H9 (cell line): ENCODE measurements around the gene TECTB. TPM values are rescaled to one million over a fixed set of nuclear protein-coding genes. Genes with fewer than 3 reads are reported as not detected.

Experiments
- DNase-seq: peaks from one replicate; pipeline ENCODE4 v3.0.0-alpha.2; 2017
- H2AFZ ChIP-seq: one replicate; pipeline ENCODE4 v1.6.1; 2013; ENCODE audit warnings: mild to moderate bottlenecking, low read length, control low read depth, moderate library complexity
- H2AK5ac ChIP-seq: 2 replicates; pipeline ENCODE4 v1.6.1; 2013; ENCODE audit warnings: low read length, control low read depth, mixed read lengths; ENCODE audit not compliant: insufficient read length
- H2BK120ac ChIP-seq: one replicate; pipeline ENCODE4 v1.6.1; 2013; ENCODE audit warnings: low read depth, mild to moderate bottlenecking, low read length, control low read depth, inconsistent platforms; ENCODE audit not compliant: poor library complexity, severe bottlenecking
- H2BK12ac ChIP-seq: 2 replicates; pipeline ENCODE4 v1.6.1; 2013; ENCODE audit warnings: low read length, control low read depth, mixed read lengths, low read depth; ENCODE audit not compliant: insufficient read length
- H2BK15ac ChIP-seq: 2 replicates; pipeline ENCODE4 v1.6.1; 2013; ENCODE audit warnings: low read depth, low read length, control low read depth
- H2BK20ac ChIP-seq: one replicate; pipeline ENCODE4 v1.6.1; 2013; ENCODE audit warnings: low read depth, mild to moderate bottlenecking, low read length, control low read depth, inconsistent platforms; ENCODE audit not compliant: poor library complexity, severe bottlenecking
- H2BK5ac ChIP-seq: 2 replicates; pipeline ENCODE4 v1.6.1; 2013; ENCODE audit warnings: low read length, control low read depth, mixed read lengths; ENCODE audit not compliant: insufficient read length
- H3K14ac ChIP-seq: 2 replicates; pipeline ENCODE4 v1.6.1; 2013; ENCODE audit warnings: low read length, control low read depth; ENCODE audit not compliant: insufficient read depth
- H3K18ac ChIP-seq: 2 replicates; pipeline ENCODE4 v1.6.1; 2013; ENCODE audit warnings: low read depth, mild to moderate bottlenecking, mixed read lengths, low read length, control low read depth; ENCODE audit not compliant: insufficient read length
- H3K23ac ChIP-seq: 2 replicates; pipeline ENCODE4 v1.6.1; 2013; ENCODE audit warnings: low read length, control low read depth, mixed read lengths, low read depth; ENCODE audit not compliant: insufficient read length
- H3K23me2 ChIP-seq: 2 replicates; pipeline ENCODE4 v1.6.1; 2013; ENCODE audit warnings: low read depth, mild to moderate bottlenecking, mixed read lengths, low read length, control low read depth; ENCODE audit not compliant: insufficient read length, poor library complexity, severe bottlenecking
- H3K27ac ChIP-seq: 2 replicates; pipeline ENCODE4 v1.5.1; 2013; ENCODE audit warnings: low read length, control low read depth, mixed read lengths, low read depth; ENCODE audit not compliant: insufficient read length
- H3K27me3 ChIP-seq: 2 replicates; pipeline ENCODE4 v1.6.1; 2013; ENCODE audit warnings: low read length, control low read depth, inconsistent platforms; ENCODE audit not compliant: insufficient read depth
- H3K4ac ChIP-seq: 2 replicates; pipeline ENCODE4 v1.6.1; 2013; ENCODE audit warnings: low read depth, mild to moderate bottlenecking, control low read depth, inconsistent platforms, low read length, moderate library complexity
- H3K4me1 ChIP-seq: 2 replicates; pipeline ENCODE4 v1.6.1; 2013; ENCODE audit warnings: low read length, control low read depth, inconsistent platforms; ENCODE audit not compliant: insufficient read depth
- H3K4me2 ChIP-seq: 2 replicates; pipeline ENCODE4 v1.6.1; 2013; ENCODE audit warnings: low read length, control low read depth, mixed read lengths; ENCODE audit not compliant: insufficient read length, insufficient read depth
- H3K56ac ChIP-seq: 2 replicates; pipeline ENCODE4 v1.6.1; 2013; ENCODE audit warnings: low read depth, mild to moderate bottlenecking, mixed read lengths, low read length, control low read depth; ENCODE audit not compliant: insufficient read length
- H3K79me1 ChIP-seq: 2 replicates; pipeline ENCODE4 v1.6.1; 2013; ENCODE audit warnings: low read depth, mild to moderate bottlenecking, moderate library complexity, low read length, control low read depth, inconsistent platforms; ENCODE audit not compliant: insufficient read depth, poor library complexity, severe bottlenecking
- H3K79me2 ChIP-seq: 2 replicates; pipeline ENCODE4 v1.6.1; 2013; ENCODE audit warnings: low read length, control low read depth, inconsistent platforms; ENCODE audit not compliant: insufficient read depth
- H3K9ac ChIP-seq: 2 replicates; pipeline ENCODE4 v1.6.1; 2013; ENCODE audit warnings: low read length, control low read depth, mixed read lengths; ENCODE audit not compliant: insufficient read length; ENCODE audit errors: extremely low read depth
- H3K9me3 ChIP-seq: one replicate; pipeline ENCODE4 v1.6.1; 2013; ENCODE audit warnings: low read depth, low read length, inconsistent platforms; ENCODE audit not compliant: control insufficient read depth
- H3T11ph ChIP-seq: one replicate; pipeline ENCODE4 v1.6.1; 2013; ENCODE audit warnings: mild to moderate bottlenecking, low read length, control low read depth, inconsistent platforms
- H4K20me1 ChIP-seq: one replicate; pipeline ENCODE4 v1.6.1; 2013; ENCODE audit not compliant: control insufficient read depth, insufficient read length, insufficient read depth
- H4K5ac ChIP-seq: 2 replicates; pipeline ENCODE4 v1.6.1; 2013; ENCODE audit warnings: low read depth, mild to moderate bottlenecking, mixed read lengths, low read length, control low read depth; ENCODE audit not compliant: insufficient read length
- H4K8ac ChIP-seq: replicated peaks from 2 replicates; pipeline ENCODE4 v1.6.1; 2013; ENCODE audit warnings: low read length, control low read depth, mixed read lengths, low read depth; ENCODE audit not compliant: insufficient read length
- H4K91ac ChIP-seq: 2 replicates; pipeline ENCODE4 v1.6.1; 2013; ENCODE audit warnings: low read depth, mild to moderate bottlenecking, moderate library complexity, mixed read lengths, low read length, control low read depth; ENCODE audit not compliant: insufficient read length
- H3K27ac Mint-ChIP-seq, 3 experiments: 2 replicates in 2 of 3; 3 replicates in 1 of 3; pipeline ENCODE4 v1.8.0; 2020 to 2021; ENCODE audit warnings: mixed read lengths in 3 of 3, mild to moderate bottlenecking in 1 of 3, moderate library complexity in 1 of 3
- H3K27me3 Mint-ChIP-seq: 2 replicates; pipeline ENCODE4 v1.8.0; 2021; ENCODE audit warnings: low read depth, mild to moderate bottlenecking, moderate library complexity, mixed read lengths
- H3K36me3 Mint-ChIP-seq, 3 experiments: 2 replicates in 2 of 3; 3 replicates in 1 of 3; pipeline ENCODE4 v1.8.0; 2020 to 2021; ENCODE audit warnings: low read depth in 3 of 3, mixed read lengths in 3 of 3; ENCODE audit not compliant: insufficient read depth in 1 of 3
- H3K4me1 Mint-ChIP-seq, 2 experiments: 2 replicates each; pipeline ENCODE4 v1.8.0; 2020; ENCODE audit warnings: mixed read lengths in 2 of 2
- H3K4me3 Mint-ChIP-seq, 2 experiments: 2 replicates in 1 of 2; 3 replicates in 1 of 2; pipeline ENCODE4 v1.8.0; 2020 to 2021; ENCODE audit warnings: mild to moderate bottlenecking in 2 of 2, mixed read lengths in 2 of 2, moderate library complexity in 1 of 2
- H3K9me3 Mint-ChIP-seq, 2 experiments: 2 replicates in 1 of 2; 3 replicates in 1 of 2; pipeline ENCODE4 v1.8.0; 2020; ENCODE audit warnings: mild to moderate bottlenecking in 2 of 2, mixed read lengths in 2 of 2, moderate library complexity in 1 of 2
- WGBS: extraction: QIAGEN DNeasy Blood & Tissue Kit; methylation state at CpG from one replicate; pipeline ENCODE4 v1.1.7; 2013; ENCODE audit warnings: missing lambda C conversion rate, low lambda C conversion rate, mixed read lengths; ENCODE audit not compliant: insufficient read length; ENCODE audit errors: extremely low coverage; 5-methylcytosine and 5-hydroxymethylcytosine counted together
- total RNA-seq: library from RNA; stranded (reverse); gene quantifications from 2 replicates; pipeline ENCODE4 v1.2.1, GENCODE V29; 2021
- TF ChIP-seq, protein P1 (sequence below): fragments of 200-600 bp; sonication (generic); conservative IDR thresholded peaks from 3 replicates; pipeline ENCODE4 v1.8.0; 2021; ENCODE audit warnings: antibody characterized with exemption, mild to moderate bottlenecking

The TECTB gene
- total RNA-seq, 1 experiment from 2014 or later: not detected

DNA sequence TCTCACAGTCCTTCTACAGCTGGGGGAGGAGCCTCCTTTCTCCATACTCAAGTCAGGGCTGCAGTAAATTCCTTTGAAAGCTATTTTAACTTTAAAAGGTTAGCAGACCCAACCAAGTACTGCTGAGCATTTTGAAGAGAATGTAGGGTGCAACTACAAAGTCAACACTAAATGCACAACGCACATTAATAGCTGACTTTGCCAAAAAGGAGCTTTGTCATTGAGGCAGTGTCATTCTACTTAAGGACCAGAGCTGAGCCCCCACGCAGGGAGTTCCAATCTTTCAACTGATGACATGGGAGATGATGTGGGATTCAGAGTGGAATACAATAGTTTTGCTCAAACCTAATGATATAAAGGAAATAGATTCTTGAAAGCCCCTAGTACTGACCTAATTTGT, 20.3 kb downstream of the TECTB start:
- Mint-ChIP-seq H3K4me1 (peaks cover 6 to 12% of the 10 kb centered on the region in 2 experiments), H3K4me3 (no peak overlapping the region), H3K27ac (no peak overlapping the region), H3K36me3 (no peaks in the 10 kb centered on the region), H3K27me3 (no peaks in the 10 kb centered on the region), H3K9me3 (no peaks in the 10 kb centered on the region)
- Histone ChIP-seq H3K79me1 (no peaks in the 10 kb centered on the region), H3K79me2 (no peaks in the 10 kb centered on the region), H4K5ac (no peak overlapping the region), H3K27ac (no peak overlapping the region), H3K4me2 (no peak overlapping the region), H2BK12ac (no peak overlapping the region), H3K14ac (no peak overlapping the region), H3K23me2 (no peaks in the 10 kb centered on the region), H3K27me3 (no peaks in the 10 kb centered on the region), H3K4ac (no peak overlapping the region), H2BK15ac (no peak overlapping the region), H4K20me1 (no peaks in the 10 kb centered on the region), H3K4me1 (no peaks in the 10 kb centered on the region; the same call in 1 of the 2 replicates), H2AK5ac (no peak overlapping the region), H2BK20ac (no peak overlapping the region), H3K9ac (no peak overlapping the region), H3K56ac (no peak overlapping the region), H2AFZ (no peak overlapping the region), H3K18ac (no peak overlapping the region), H3T11ph (no peak overlapping the region), H3K9me3 (no peaks in the 10 kb centered on the region), H2BK5ac (no peak overlapping the region), H2BK120ac (no peak overlapping the region), H3K23ac (no peak overlapping the region), H4K8ac (no peak overlapping the region), H4K91ac (no peak overlapping the region)
- TF ChIP-seq, protein P1, sequence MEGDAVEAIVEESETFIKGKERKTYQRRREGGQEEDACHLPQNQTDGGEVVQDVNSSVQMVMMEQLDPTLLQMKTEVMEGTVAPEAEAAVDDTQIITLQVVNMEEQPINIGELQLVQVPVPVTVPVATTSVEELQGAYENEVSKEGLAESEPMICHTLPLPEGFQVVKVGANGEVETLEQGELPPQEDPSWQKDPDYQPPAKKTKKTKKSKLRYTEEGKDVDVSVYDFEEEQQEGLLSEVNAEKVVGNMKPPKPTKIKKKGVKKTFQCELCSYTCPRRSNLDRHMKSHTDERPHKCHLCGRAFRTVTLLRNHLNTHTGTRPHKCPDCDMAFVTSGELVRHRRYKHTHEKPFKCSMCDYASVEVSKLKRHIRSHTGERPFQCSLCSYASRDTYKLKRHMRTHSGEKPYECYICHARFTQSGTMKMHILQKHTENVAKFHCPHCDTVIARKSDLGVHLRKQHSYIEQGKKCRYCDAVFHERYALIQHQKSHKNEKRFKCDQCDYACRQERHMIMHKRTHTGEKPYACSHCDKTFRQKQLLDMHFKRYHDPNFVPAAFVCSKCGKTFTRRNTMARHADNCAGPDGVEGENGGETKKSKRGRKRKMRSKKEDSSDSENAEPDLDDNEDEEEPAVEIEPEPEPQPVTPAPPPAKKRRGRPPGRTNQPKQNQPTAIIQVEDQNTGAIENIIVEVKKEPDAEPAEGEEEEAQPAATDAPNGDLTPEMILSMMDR: no peak
- no CpG with 5 or more reads among the region's 2 CpGs for WGBS
- no peak for DNase-seq
